H9 (cell line): Measurements from ENCODE around the gene CHST8. TPM values are rescaled to one million over a fixed set of nuclear protein-coding genes. Genes with fewer than 3 reads are reported as not detected.

ENCODE experiments used
- DNase-seq: peaks from one replicate; pipeline ENCODE4 v3.0.0-alpha.2; 2017
- H2AFZ ChIP-seq: one replicate; pipeline ENCODE4 v1.6.1; 2013; ENCODE audit warnings: mild to moderate bottlenecking, low read length, control low read depth, moderate library complexity
- H2AK5ac ChIP-seq: 2 replicates; pipeline ENCODE4 v1.6.1; 2013; ENCODE audit warnings: low read length, control low read depth, mixed read lengths; ENCODE audit not compliant: insufficient read length
- H2BK120ac ChIP-seq: one replicate; pipeline ENCODE4 v1.6.1; 2013; ENCODE audit warnings: low read depth, mild to moderate bottlenecking, low read length, control low read depth, inconsistent platforms; ENCODE audit not compliant: poor library complexity, severe bottlenecking
- H2BK12ac ChIP-seq: 2 replicates; pipeline ENCODE4 v1.6.1; 2013; ENCODE audit warnings: low read length, control low read depth, mixed read lengths, low read depth; ENCODE audit not compliant: insufficient read length
- H2BK15ac ChIP-seq: 2 replicates; pipeline ENCODE4 v1.6.1; 2013; ENCODE audit warnings: low read depth, low read length, control low read depth
- H2BK20ac ChIP-seq: one replicate; pipeline ENCODE4 v1.6.1; 2013; ENCODE audit warnings: low read depth, mild to moderate bottlenecking, low read length, control low read depth, inconsistent platforms; ENCODE audit not compliant: poor library complexity, severe bottlenecking
- H2BK5ac ChIP-seq: 2 replicates; pipeline ENCODE4 v1.6.1; 2013; ENCODE audit warnings: low read length, control low read depth, mixed read lengths; ENCODE audit not compliant: insufficient read length
- H3K14ac ChIP-seq: 2 replicates; pipeline ENCODE4 v1.6.1; 2013; ENCODE audit warnings: low read length, control low read depth; ENCODE audit not compliant: insufficient read depth
- H3K18ac ChIP-seq: 2 replicates; pipeline ENCODE4 v1.6.1; 2013; ENCODE audit warnings: low read depth, mild to moderate bottlenecking, mixed read lengths, low read length, control low read depth; ENCODE audit not compliant: insufficient read length
- H3K23ac ChIP-seq: 2 replicates; pipeline ENCODE4 v1.6.1; 2013; ENCODE audit warnings: low read length, control low read depth, mixed read lengths, low read depth; ENCODE audit not compliant: insufficient read length
- H3K23me2 ChIP-seq: 2 replicates; pipeline ENCODE4 v1.6.1; 2013; ENCODE audit warnings: low read depth, mild to moderate bottlenecking, mixed read lengths, low read length, control low read depth; ENCODE audit not compliant: insufficient read length, poor library complexity, severe bottlenecking
- H3K27ac ChIP-seq: 2 replicates; pipeline ENCODE4 v1.5.1; 2013; ENCODE audit warnings: low read length, control low read depth, mixed read lengths, low read depth; ENCODE audit not compliant: insufficient read length
- H3K27me3 ChIP-seq: 2 replicates; pipeline ENCODE4 v1.6.1; 2013; ENCODE audit warnings: low read length, control low read depth, inconsistent platforms; ENCODE audit not compliant: insufficient read depth
- H3K4ac ChIP-seq: 2 replicates; pipeline ENCODE4 v1.6.1; 2013; ENCODE audit warnings: low read depth, mild to moderate bottlenecking, control low read depth, inconsistent platforms, low read length, moderate library complexity
- H3K4me1 ChIP-seq: 2 replicates; pipeline ENCODE4 v1.6.1; 2013; ENCODE audit warnings: low read length, control low read depth, inconsistent platforms; ENCODE audit not compliant: insufficient read depth
- H3K4me2 ChIP-seq: 2 replicates; pipeline ENCODE4 v1.6.1; 2013; ENCODE audit warnings: low read length, control low read depth, mixed read lengths; ENCODE audit not compliant: insufficient read length, insufficient read depth
- H3K56ac ChIP-seq: 2 replicates; pipeline ENCODE4 v1.6.1; 2013; ENCODE audit warnings: low read depth, mild to moderate bottlenecking, mixed read lengths, low read length, control low read depth; ENCODE audit not compliant: insufficient read length
- H3K79me1 ChIP-seq: 2 replicates; pipeline ENCODE4 v1.6.1; 2013; ENCODE audit warnings: low read depth, mild to moderate bottlenecking, moderate library complexity, low read length, control low read depth, inconsistent platforms; ENCODE audit not compliant: insufficient read depth, poor library complexity, severe bottlenecking
- H3K79me2 ChIP-seq: 2 replicates; pipeline ENCODE4 v1.6.1; 2013; ENCODE audit warnings: low read length, control low read depth, inconsistent platforms; ENCODE audit not compliant: insufficient read depth
- H3K9ac ChIP-seq: 2 replicates; pipeline ENCODE4 v1.6.1; 2013; ENCODE audit warnings: low read length, control low read depth, mixed read lengths; ENCODE audit not compliant: insufficient read length; ENCODE audit errors: extremely low read depth
- H3K9me3 ChIP-seq: one replicate; pipeline ENCODE4 v1.6.1; 2013; ENCODE audit warnings: low read depth, low read length, inconsistent platforms; ENCODE audit not compliant: control insufficient read depth
- H3T11ph ChIP-seq: one replicate; pipeline ENCODE4 v1.6.1; 2013; ENCODE audit warnings: mild to moderate bottlenecking, low read length, control low read depth, inconsistent platforms
- H4K20me1 ChIP-seq: one replicate; pipeline ENCODE4 v1.6.1; 2013; ENCODE audit not compliant: control insufficient read depth, insufficient read length, insufficient read depth
- H4K5ac ChIP-seq: 2 replicates; pipeline ENCODE4 v1.6.1; 2013; ENCODE audit warnings: low read depth, mild to moderate bottlenecking, mixed read lengths, low read length, control low read depth; ENCODE audit not compliant: insufficient read length
- H4K8ac ChIP-seq: replicated peaks from 2 replicates; pipeline ENCODE4 v1.6.1; 2013; ENCODE audit warnings: low read length, control low read depth, mixed read lengths, low read depth; ENCODE audit not compliant: insufficient read length
- H4K91ac ChIP-seq: 2 replicates; pipeline ENCODE4 v1.6.1; 2013; ENCODE audit warnings: low read depth, mild to moderate bottlenecking, moderate library complexity, mixed read lengths, low read length, control low read depth; ENCODE audit not compliant: insufficient read length
- H3K27ac Mint-ChIP-seq, 3 experiments: 2 replicates in 2 of 3; 3 replicates in 1 of 3; pipeline ENCODE4 v1.8.0; 2020 to 2021; ENCODE audit warnings: mixed read lengths in 3 of 3, mild to moderate bottlenecking in 1 of 3, moderate library complexity in 1 of 3
- H3K27me3 Mint-ChIP-seq: 2 replicates; pipeline ENCODE4 v1.8.0; 2021; ENCODE audit warnings: low read depth, mild to moderate bottlenecking, moderate library complexity, mixed read lengths
- H3K36me3 Mint-ChIP-seq, 3 experiments: 2 replicates in 2 of 3; 3 replicates in 1 of 3; pipeline ENCODE4 v1.8.0; 2020 to 2021; ENCODE audit warnings: low read depth in 3 of 3, mixed read lengths in 3 of 3; ENCODE audit not compliant: insufficient read depth in 1 of 3
- H3K4me1 Mint-ChIP-seq, 2 experiments: 2 replicates each; pipeline ENCODE4 v1.8.0; 2020; ENCODE audit warnings: mixed read lengths in 2 of 2
- H3K4me3 Mint-ChIP-seq, 2 experiments: 2 replicates in 1 of 2; 3 replicates in 1 of 2; pipeline ENCODE4 v1.8.0; 2020 to 2021; ENCODE audit warnings: mild to moderate bottlenecking in 2 of 2, mixed read lengths in 2 of 2, moderate library complexity in 1 of 2
- H3K9me3 Mint-ChIP-seq, 2 experiments: 2 replicates in 1 of 2; 3 replicates in 1 of 2; pipeline ENCODE4 v1.8.0; 2020; ENCODE audit warnings: mild to moderate bottlenecking in 2 of 2, mixed read lengths in 2 of 2, moderate library complexity in 1 of 2
- CTCF ChIP-seq: fragments of 200-600 bp; sonication (generic); conservative IDR thresholded peaks from 3 replicates; pipeline ENCODE4 v1.8.0; 2021; ENCODE audit warnings: antibody characterized with exemption, mild to moderate bottlenecking
- WGBS: extraction: QIAGEN DNeasy Blood & Tissue Kit; methylation state at CpG from one replicate; pipeline ENCODE4 v1.1.7; 2013; ENCODE audit warnings: missing lambda C conversion rate, low lambda C conversion rate, mixed read lengths; ENCODE audit not compliant: insufficient read length; ENCODE audit errors: extremely low coverage; 5-methylcytosine and 5-hydroxymethylcytosine counted together
- total RNA-seq: library from RNA; stranded (reverse); gene quantifications from 2 replicates; pipeline ENCODE4 v1.2.1, GENCODE V29; 2021

CHST8 gene
- total RNA-seq, 1 experiment from 2014 or later, result 5.1 TPM

DNA sequence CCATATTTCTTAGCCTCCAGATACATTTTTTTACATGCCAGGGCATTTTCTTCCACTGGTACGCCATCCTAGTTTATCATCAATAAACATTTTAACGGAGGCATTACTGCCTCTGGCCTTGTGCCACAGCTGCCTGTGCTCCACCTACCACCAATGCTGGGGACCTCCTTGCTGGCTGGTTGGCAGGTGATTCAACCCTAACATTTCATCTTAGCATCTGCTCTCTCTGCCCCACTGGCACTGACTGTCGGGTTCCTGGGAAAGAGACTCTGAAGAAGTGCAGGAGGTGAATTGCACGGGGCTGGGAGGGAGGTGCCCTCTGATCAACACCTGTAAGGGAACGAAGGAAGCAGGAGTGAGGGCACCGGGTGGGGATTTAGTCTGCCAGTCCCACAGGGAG lies 123.5 kb downstream of the CHST8 start:
- no peaks in the 10 kb centered on the region for H4K20me1 ChIP-seq
- peaks cover 13% of the 10 kb centered on the region for H3K27me3 Mint-ChIP-seq
- no peak overlapping the region for H2BK12ac ChIP-seq
- no CpG with 5 or more reads among the region's 6 CpGs for WGBS
- no peak overlapping the region for H3K4me3 Mint-ChIP-seq
- no peak overlapping the region for H2BK20ac ChIP-seq
- no peak overlapping the region for H3K18ac ChIP-seq
- no peaks in the 10 kb centered on the region for H3K4me1 ChIP-seq
- H3K9me3 ChIP-seq, result no peaks in the 10 kb centered on the region
- no peak overlapping the region for H3K27ac ChIP-seq
- H3K4me1 Mint-ChIP-seq, result no peaks in the 10 kb centered on the region
- no peak overlapping the region for H3K9ac ChIP-seq
- no peak overlapping the region for H4K91ac ChIP-seq
- H3K4me2 ChIP-seq, result no peak overlapping the region
- H3K56ac ChIP-seq, result no peak overlapping the region
- H2BK15ac ChIP-seq, result no peak overlapping the region
- no peak overlapping the region for H4K8ac ChIP-seq
- no peak for DNase-seq
- no peaks in the 10 kb centered on the region for H3K27me3 ChIP-seq
- no peak overlapping the region for H2BK5ac ChIP-seq
- no peaks in the 10 kb centered on the region for H3K79me1 ChIP-seq
- H3K9me3 Mint-ChIP-seq, result no peaks in the 10 kb centered on the region
- no peak overlapping the region for H2AFZ ChIP-seq
- no peak overlapping the region for H3T11ph ChIP-seq
- H3K23ac ChIP-seq, result no peak overlapping the region
- H3K27ac Mint-ChIP-seq, result no peak overlapping the region
- H2BK120ac ChIP-seq, result no peak overlapping the region
- no peaks in the 10 kb centered on the region for H3K36me3 Mint-ChIP-seq
- no peak for TF ChIP-seq CTCF
- no peak overlapping the region for H2AK5ac ChIP-seq
- H3K14ac ChIP-seq, result no peak overlapping the region; the same call in 1 of the 2 replicates
- no peaks in the 10 kb centered on the region for H3K23me2 ChIP-seq
- no peak overlapping the region for H3K4ac ChIP-seq
- no peak overlapping the region for H4K5ac ChIP-seq
- H3K79me2 ChIP-seq, result no peaks in the 10 kb centered on the region
